GM12878 (cell line): ENCODE results near the gene MYO1D. TPM values are rescaled to one million over a fixed set of nuclear protein-coding genes. Genes with fewer than 3 reads are reported as not detected.

Experiments
- ATAC-seq: fragments of 200-7000 bp; cut with Tn5 transposase; 3 replicates; pipeline ENCODE4 v1.9.1; 2020; ENCODE audit warnings: mild to moderate bottlenecking, moderate library complexity
- BruUV-seq: library from RNA; stranded (reverse); fragments of 400-500 nt; replicated peaks from 2 replicates; lab custom pipeline; 2021; lab: Mats Ljungman, UMichigan
- CTCF ChIA-PET: fragments of 300-600 bp; sonication (Branson Sonifier 250); formaldehyde crosslinking; extraction: SDS; loops from one replicate; lab custom pipeline; 2021; ENCODE audit warnings: inconsistent platforms; lab: Yijun Ruan, JAX
- POLR2A ChIA-PET: fragments of 350-600 bp; formaldehyde crosslinking; extraction: SDS; loops from one replicate; lab custom pipeline; 2021; ENCODE audit warnings: inconsistent platforms; lab: Charles Lee
- RAD21 ChIA-PET: fragments of 300-600 bp; sonication (Branson Sonifier 250); formaldehyde crosslinking; loops from one replicate; lab custom pipeline; 2023; ENCODE audit warnings: antibody characterized with exemption; ENCODE audit not compliant: unreplicated experiment; lab: Charles Lee
- SMC1A ChIA-PET: fragments of 300-600 bp; sonication (Branson Sonifier 250); formaldehyde crosslinking; loops from one replicate; lab custom pipeline; 2023; ENCODE audit not compliant: unreplicated experiment, uncharacterized antibody; lab: Charles Lee
- DNase-seq: peaks from one replicate; pipeline ENCODE4 v3.0.0-alpha.2; 2011; ENCODE audit warnings: low read depth, low spot score
- FAIRE-seq: peaks from 3 replicates; lab custom pipeline; 2011; peaks lifted over from hg19 to GRCh38; lab: Jason Lieb, UNC
- H2AFZ ChIP-seq: 2 replicates; pipeline ENCODE4 v1.6.0; 2011; ENCODE audit warnings: low read depth, low read length, control low read depth; ENCODE audit not compliant: control insufficient read depth
- H3K27ac ChIP-seq: 2 replicates; pipeline ENCODE4 v1.5.1; 2011; ENCODE audit warnings: control low read depth; ENCODE audit not compliant: control insufficient read depth, insufficient read depth
- H3K27me3 ChIP-seq, 2 experiments: replicated peaks in 1 of 2; 2 replicates each; pipeline versions ENCODE4 v1.6.0 to v1.6.1; 2011; ENCODE audit warnings: low read length in 1 of 2; ENCODE audit not compliant: control insufficient read depth in 2 of 2, insufficient read depth in 2 of 2
- H3K36me3 ChIP-seq, 2 experiments: 2 replicates each; pipeline ENCODE4 v1.5.1; 2011; ENCODE audit warnings: low read length in 1 of 2; ENCODE audit not compliant: control insufficient read depth in 2 of 2, insufficient read depth in 2 of 2
- H3K4me1 ChIP-seq: 2 replicates; pipeline ENCODE4 v1.6.1; 2011; ENCODE audit warnings: mild to moderate bottlenecking, low read length, moderate library complexity, mixed read lengths; ENCODE audit not compliant: control insufficient read depth, insufficient read depth
- H3K4me2 ChIP-seq: 2 replicates; pipeline ENCODE4 v1.6.0; 2011; ENCODE audit warnings: control low read depth; ENCODE audit not compliant: control insufficient read depth, insufficient read depth
- H3K4me3 ChIP-seq: fragments of 200-600 bp; sonication (generic); 2 replicates; pipeline ENCODE4 v1.5.1; 2016
- H3K79me2 ChIP-seq: 2 replicates; pipeline ENCODE4 v1.6.0; 2011; ENCODE audit warnings: low read length; ENCODE audit not compliant: control insufficient read depth, insufficient read depth
- H3K9ac ChIP-seq: 2 replicates; pipeline ENCODE4 v1.8.0; 2011; ENCODE audit warnings: low read length, control low read depth, mixed read lengths; ENCODE audit not compliant: control insufficient read depth, insufficient read depth
- H3K9me3 ChIP-seq: replicated peaks from 3 replicates; pipeline ENCODE4 v1.5.1; 2011; ENCODE audit warnings: mild to moderate bottlenecking, low read length; ENCODE audit not compliant: control insufficient read depth, insufficient read depth
- H4K20me1 ChIP-seq: 2 replicates; pipeline ENCODE4 v1.6.0; 2011; ENCODE audit not compliant: control insufficient read depth, insufficient read depth
- BHLHE40 ChIP-seq, 2 experiments: fragments of 450-650 bp in 1 of 2; IDR thresholded peaks; 2 replicates each; pipeline ENCODE4 v1.6.1; 2011 to 2017; ENCODE audit warnings: low read depth in 2 of 2, borderline replicate concordance in 1 of 2, improper control_type of control experiment in 1 of 2, low read length in 1 of 2, mild to moderate bottlenecking in 1 of 2
- CHD1 ChIP-seq: IDR thresholded peaks from 2 replicates; pipeline ENCODE4 v1.6.1; 2012; ENCODE audit warnings: low read depth, low read length, improper control_type of control experiment
- GATAD2B ChIP-seq: fragments of 450-650 bp; conservative IDR thresholded peaks from 2 replicates; pipeline ENCODE4 v1.6.1; 2017; ENCODE audit warnings: low read depth, mild to moderate bottlenecking, moderate library complexity
- HCFC1 ChIP-seq: fragments of 150-350 bp; IDR thresholded peaks from 2 replicates; pipeline ENCODE4 v1.6.1; 2014; ENCODE audit warnings: low read length
- HDAC2 ChIP-seq: fragments of 200-600 bp; sonication (generic); IDR thresholded peaks from 2 replicates; pipeline ENCODE4 v1.6.1; 2017
- IKZF2 ChIP-seq, 2 experiments: fragments of 450-650 bp; IDR thresholded peaks; 2 replicates each; pipeline ENCODE4 v1.6.1; 2017; ENCODE audit warnings: mild to moderate bottlenecking in 2 of 2, moderate library complexity in 2 of 2
- KDM1A ChIP-seq: fragments of 200-600 bp; sonication (generic); IDR thresholded peaks from 2 replicates; pipeline ENCODE4 v1.6.1; 2016; ENCODE audit warnings: borderline replicate concordance
- NFXL1 ChIP-seq: fragments of 450-650 bp; IDR thresholded peaks from 2 replicates; pipeline ENCODE4 v1.6.1; 2017; ENCODE audit warnings: antibody characterized with exemption, mild to moderate bottlenecking, borderline replicate concordance
- NFYB ChIP-seq: IDR thresholded peaks from 2 replicates; pipeline ENCODE4 v1.6.1; 2011; ENCODE audit warnings: low read depth, mild to moderate bottlenecking, low read length, improper control_type of control experiment, moderate library complexity; ENCODE audit not compliant: insufficient read depth
- POLR2A ChIP-seq: IDR thresholded peaks from 2 replicates; pipeline ENCODE4 v1.6.1; 2011; ENCODE audit warnings: low read depth, mild to moderate bottlenecking, low read length
- POU2F2 ChIP-seq: IDR thresholded peaks from 3 replicates; pipeline ENCODE4 v1.6.1; 2011; ENCODE audit warnings: low read depth, mild to moderate bottlenecking, low read length, borderline replicate concordance
- SMAD5 ChIP-seq: IDR thresholded peaks from 2 replicates; pipeline ENCODE4 v1.6.1; 2016; ENCODE audit warnings: antibody characterized with exemption, low read depth
- SP1 ChIP-seq: IDR thresholded peaks from one replicate; pipeline ENCODE4 v1.6.1; 2011; ENCODE audit warnings: low read depth, low read length
- TCF7 ChIP-seq: IDR thresholded peaks from 2 replicates; pipeline ENCODE4 v1.6.1; 2014; ENCODE audit warnings: antibody characterized with exemption, borderline replicate concordance
- ZNF207 ChIP-seq: fragments of 450-650 bp; IDR thresholded peaks from 2 replicates; pipeline ENCODE4 v1.6.1; 2014; ENCODE audit warnings: antibody characterized with exemption, mild to moderate bottlenecking, borderline replicate concordance
- WGBS: methylation state at CpG from one replicate; pipeline ENCODE4 v1.1.6; 2016; ENCODE audit warnings: low lambda C conversion rate; ENCODE audit not compliant: insufficient replicate concordance, insufficient coverage; ENCODE audit errors: missing lambda C conversion rate; 5-methylcytosine and 5-hydroxymethylcytosine counted together
- in situ Hi-C: fragments of 300-500 bp; cut with MboI; formaldehyde crosslinking; loops from 9 replicates; pipeline ENCODE4 v1.14.3; 2018; ENCODE audit warnings: mixed read lengths
- intact Hi-C: fragments of 100-400 bp; cut with micrococcal nuclease; formaldehyde crosslinking; loops from one replicate; pipeline ENCODE4 v1.14.2; 2022; ENCODE audit not compliant: unreplicated experiment
- polyA plus RNA-seq, 11 experiments: library from polyadenylated mRNA; depleted of rRNA in 4 of 11; unstranded in 6 of 11; stranded (reverse) in 5 of 11; fragments of >200 nt; fragmentation: Nextera tagmentation in 4 of 11; fragmentation: Illumina TruSeq in 1 of 11; extraction: Ambion mirVana in 4 of 11; extraction: Trizol in 1 of 11; gene quantifications; 1 replicate in 1 of 11; 2 replicates in 10 of 11; pipeline versions ENCODE4 v1.2.1 to v1.2.3, GENCODE V29; 2011 to 2016; ENCODE audit warnings: inconsistent platforms in 2 of 11, missing spikeins in 2 of 11, low read depth in 1 of 11
- total RNA-seq, 4 experiments: library from RNA; depleted of rRNA in 3 of 4; stranded (reverse); fragments of >200 nt in 3 of 4; fragmentation: Illumina TruSeq in 1 of 4; extraction: Trizol in 1 of 4; gene quantifications; 2 replicates each; pipeline versions ENCODE4 v1.2.1 to v1.2.3, GENCODE V29; 2013 to 2021
- TF ChIP-seq, protein P1 (sequence below): fragments of 450-650 bp; IDR thresholded peaks from 2 replicates; pipeline ENCODE4 v1.6.1; 2017; ENCODE audit warnings: mild to moderate bottlenecking, low read depth, inconsistent platforms; ENCODE audit not compliant: poor library complexity, severe bottlenecking
- TF ChIP-seq, protein P2 (sequence below): fragments of 450-650 bp; IDR thresholded peaks from 2 replicates; pipeline ENCODE4 v1.6.1; 2016; ENCODE audit warnings: mild to moderate bottlenecking
- TF ChIP-seq, protein P3 (sequence below): IDR thresholded peaks from 2 replicates; pipeline ENCODE4 v1.6.1; 2011; ENCODE audit warnings: mild to moderate bottlenecking, low read depth, low read length, moderate library complexity; ENCODE audit not compliant: insufficient replicate concordance
- TF ChIP-seq, protein P4 (sequence below): fragments of 450-650 bp; IDR thresholded peaks from 2 replicates; pipeline ENCODE4 v1.6.1; 2016; ENCODE audit warnings: mild to moderate bottlenecking

MYO1D gene
- total and polyA plus RNA-seq, 10 of the 15 experiments (the other 5 are each of a cell fraction or from before 2014, with no cell fraction given), result 1.8 to 37.7 (median 25.4) TPM

DNA sequence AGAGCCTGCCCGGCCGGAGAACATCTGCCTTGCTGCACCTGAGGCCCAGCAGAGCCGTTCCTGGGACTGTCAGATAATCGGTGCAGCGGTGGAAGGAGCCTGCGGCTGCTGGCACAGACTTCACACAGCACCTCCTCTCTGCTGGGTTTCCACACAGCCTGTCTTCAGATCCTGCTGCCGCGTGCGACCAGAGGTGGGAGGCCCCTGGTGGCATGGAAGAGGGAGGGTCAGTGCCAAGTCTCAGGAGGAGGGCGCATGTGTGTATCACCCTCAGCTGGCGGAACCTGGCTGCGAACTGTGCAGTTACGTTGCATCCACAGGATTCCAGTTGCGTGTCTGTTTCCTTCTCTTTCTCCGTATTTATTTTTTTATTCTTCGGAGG, 386.8 kb downstream of the MYO1D start:
- H3K9me3 ChIP-seq, result no peaks in the 10 kb centered on the region
- ChIA-PET RAD21 (interaction anchor here (1.4 to 16.4 kb wide), 8 partner anchors 14 to 387 kb away, joined by 4 to 543 read pairs (median 15); partner anchors contain the start of gene MYO1D), POLR2A (interaction anchor here (2.3 to 12.5 kb wide), 4 partner anchors 22 to 79 kb away, joined by 16 to 308 read pairs (median 66); no protein-coding TSS in a partner anchor), SMC1A (interaction anchor here (0.9 to 11.9 kb wide), 8 partner anchors 14 to 117 kb away, joined by 3 to 286 read pairs (median 26); no protein-coding TSS in a partner anchor), CTCF (interaction anchor here (1.3 to 9.1 kb wide), 10 partner anchors 11 to 420 kb away, joined by 3 to 127 read pairs (median 9); no protein-coding TSS in a partner anchor)
- peak overlapping the region; percentile 92 for H3K4me3 ChIP-seq
- H3K4me2 ChIP-seq, result peak overlapping the region; percentile 96
- in situ Hi-C loops (no loop called here), intact Hi-C loops (no loop called here)
- no peak for FAIRE-seq
- under 1% methylated on average over 16 of the region's 16 CpGs for whole genome bisulfite sequencing
- peaks cover 10 to 15% of the 10 kb centered on the region in 2 experiments; a peak in 3 of 4 replicates for H3K36me3 ChIP-seq
- H3K9ac ChIP-seq, result peak overlapping the region; percentile 79
- peaks cover 28% of the 10 kb centered on the region for H3K4me1 ChIP-seq
- H4K20me1 ChIP-seq, result no peaks in the 10 kb centered on the region
- H3K27me3 ChIP-seq, result no peaks in the 10 kb centered on the region
- DNase-seq, result no peak
- H3K27ac ChIP-seq, result peak overlapping the region; percentile 81
- peaks cover 49% of the 10 kb centered on the region for H3K79me2 ChIP-seq
- BruUV-seq, result no TSS peak
- ATAC-seq, result peak; percentile 43
- no peak overlapping the region for H2AFZ ChIP-seq
- TF ChIP-seq, protein P1, sequence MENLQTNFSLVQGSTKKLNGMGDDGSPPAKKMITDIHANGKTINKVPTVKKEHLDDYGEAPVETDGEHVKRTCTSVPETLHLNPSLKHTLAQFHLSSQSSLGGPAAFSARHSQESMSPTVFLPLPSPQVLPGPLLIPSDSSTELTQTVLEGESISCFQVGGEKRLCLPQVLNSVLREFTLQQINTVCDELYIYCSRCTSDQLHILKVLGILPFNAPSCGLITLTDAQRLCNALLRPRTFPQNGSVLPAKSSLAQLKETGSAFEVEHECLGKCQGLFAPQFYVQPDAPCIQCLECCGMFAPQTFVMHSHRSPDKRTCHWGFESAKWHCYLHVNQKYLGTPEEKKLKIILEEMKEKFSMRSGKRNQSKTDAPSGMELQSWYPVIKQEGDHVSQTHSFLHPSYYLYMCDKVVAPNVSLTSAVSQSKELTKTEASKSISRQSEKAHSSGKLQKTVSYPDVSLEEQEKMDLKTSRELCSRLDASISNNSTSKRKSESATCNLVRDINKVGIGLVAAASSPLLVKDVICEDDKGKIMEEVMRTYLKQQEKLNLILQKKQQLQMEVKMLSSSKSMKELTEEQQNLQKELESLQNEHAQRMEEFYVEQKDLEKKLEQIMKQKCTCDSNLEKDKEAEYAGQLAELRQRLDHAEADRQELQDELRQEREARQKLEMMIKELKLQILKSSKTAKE, result no peak
- TF ChIP-seq HDAC2 (no peak), BHLHE40 (IDR thresholded peaks at IDR 0.05; ENCODE audit: borderline replicate concordance in 1 of 2, low read depth in 2 of 2, low read length in 1 of 2) (peak in 1 of 2 experiments; percentile 57; a peak in 2 of 4 replicates), KDM1A (no peak), NFXL1 (no peak), IKZF2 (IDR thresholded peaks at IDR 0.05) (peak in 1 of 2 experiments; percentile 36; a peak in 3 of 4 replicates), NFYB (no peak), POU2F2 (no peak), ZNF207 (no peak), HCFC1 (no peak), GATAD2B (peak; percentile 46; the same call in 1 of the 2 replicates), SMAD5 (0 out of 2 replicates have a peak, but pooled peaks have one; percentile 47), CHD1 (0 out of 2 replicates have a peak, but pooled peaks have one; percentile 19), TCF7 (no peak), SP1 (no peak), POLR2A (peak; percentile 75)
- TF ChIP-seq, protein P2, sequence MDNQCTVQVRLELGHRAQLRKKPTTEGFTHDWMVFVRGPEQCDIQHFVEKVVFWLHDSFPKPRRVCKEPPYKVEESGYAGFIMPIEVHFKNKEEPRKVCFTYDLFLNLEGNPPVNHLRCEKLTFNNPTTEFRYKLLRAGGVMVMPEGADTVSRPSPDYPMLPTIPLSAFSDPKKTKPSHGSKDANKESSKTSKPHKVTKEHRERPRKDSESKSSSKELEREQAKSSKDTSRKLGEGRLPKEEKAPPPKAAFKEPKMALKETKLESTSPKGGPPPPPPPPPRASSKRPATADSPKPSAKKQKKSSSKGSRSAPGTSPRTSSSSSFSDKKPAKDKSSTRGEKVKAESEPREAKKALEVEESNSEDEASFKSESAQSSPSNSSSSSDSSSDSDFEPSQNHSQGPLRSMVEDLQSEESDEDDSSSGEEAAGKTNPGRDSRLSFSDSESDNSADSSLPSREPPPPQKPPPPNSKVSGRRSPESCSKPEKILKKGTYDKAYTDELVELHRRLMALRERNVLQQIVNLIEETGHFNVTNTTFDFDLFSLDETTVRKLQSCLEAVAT, result peak; percentile 94
- TF ChIP-seq, protein P3, sequence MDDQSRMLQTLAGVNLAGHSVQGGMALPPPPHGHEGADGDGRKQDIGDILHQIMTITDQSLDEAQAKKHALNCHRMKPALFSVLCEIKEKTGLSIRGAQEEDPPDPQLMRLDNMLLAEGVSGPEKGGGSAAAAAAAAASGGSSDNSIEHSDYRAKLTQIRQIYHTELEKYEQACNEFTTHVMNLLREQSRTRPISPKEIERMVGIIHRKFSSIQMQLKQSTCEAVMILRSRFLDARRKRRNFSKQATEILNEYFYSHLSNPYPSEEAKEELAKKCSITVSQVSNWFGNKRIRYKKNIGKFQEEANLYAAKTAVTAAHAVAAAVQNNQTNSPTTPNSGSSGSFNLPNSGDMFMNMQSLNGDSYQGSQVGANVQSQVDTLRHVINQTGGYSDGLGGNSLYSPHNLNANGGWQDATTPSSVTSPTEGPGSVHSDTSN, result no peak
- TF ChIP-seq, protein P4, sequence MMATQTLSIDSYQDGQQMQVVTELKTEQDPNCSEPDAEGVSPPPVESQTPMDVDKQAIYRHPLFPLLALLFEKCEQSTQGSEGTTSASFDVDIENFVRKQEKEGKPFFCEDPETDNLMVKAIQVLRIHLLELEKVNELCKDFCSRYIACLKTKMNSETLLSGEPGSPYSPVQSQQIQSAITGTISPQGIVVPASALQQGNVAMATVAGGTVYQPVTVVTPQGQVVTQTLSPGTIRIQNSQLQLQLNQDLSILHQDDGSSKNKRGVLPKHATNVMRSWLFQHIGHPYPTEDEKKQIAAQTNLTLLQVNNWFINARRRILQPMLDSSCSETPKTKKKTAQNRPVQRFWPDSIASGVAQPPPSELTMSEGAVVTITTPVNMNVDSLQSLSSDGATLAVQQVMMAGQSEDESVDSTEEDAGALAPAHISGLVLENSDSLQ, result no peak
